Suprapubic skin (tissue), 4 donors: ENCODE measurements around the gene CHST8. TPM values are rescaled to one million over a fixed set of nuclear protein-coding genes. Genes with fewer than 3 reads are reported as not detected.
A peak's percentile ranks its signal among the peaks of the same experiment; 100 is the strongest.

Source experiments
- DNase-seq, 2 donors: peaks; one replicate each; pipeline ENCODE4 v3.0.0-alpha.2; 2019; ENCODE audit warnings: low spot score in 2 of 2
- H3K27ac ChIP-seq: fragments of 200-600 bp; sonication (generic); one replicate; pipeline ENCODE4 v1.5.1; 2019
- H3K27me3 ChIP-seq: fragments of 200-600 bp; sonication (generic); one replicate; pipeline ENCODE4 v1.5.1; 2019
- H3K36me3 ChIP-seq: fragments of 200-600 bp; sonication (generic); one replicate; pipeline ENCODE4 v1.5.1; 2019
- H3K4me1 ChIP-seq: fragments of 200-600 bp; sonication (generic); one replicate; pipeline ENCODE4 v1.5.1; 2019
- H3K4me3 ChIP-seq: fragments of 200-600 bp; sonication (generic); one replicate; pipeline ENCODE4 v1.5.1; 2019; ENCODE audit warnings: mild to moderate bottlenecking
- H3K9me3 ChIP-seq: fragments of 200-600 bp; sonication (generic); one replicate; pipeline ENCODE4 v1.5.1; 2019
- EP300 ChIP-seq: sonication (generic); formaldehyde crosslinking; IDR thresholded peaks from one replicate; pipeline ENCODE4 v1.6.1; 2017; ENCODE audit warnings: antibody characterized with exemption
- POLR2A ChIP-seq, 2 donors: fragments of 450-650 bp; IDR thresholded peaks; one replicate each; pipeline ENCODE4 v1.6.1; 2017; ENCODE audit warnings: antibody characterized with exemption in 2 of 2, mild to moderate bottlenecking in 2 of 2, moderate library complexity in 2 of 2
- POLR2AphosphoS5 ChIP-seq, 3 donors: sonication (generic); formaldehyde crosslinking; IDR thresholded peaks; one replicate each; pipeline ENCODE4 v1.6.1; 2017; ENCODE audit warnings: antibody characterized with exemption in 3 of 3
- WGBS: methylation state at CpG from one replicate; pipeline ENCODE4 v1.1.5; 2018; 5-methylcytosine and 5-hydroxymethylcytosine counted together
- total RNA-seq, 4 donors: library from RNA; depleted of rRNA; stranded (reverse); fragments of >200 nt; gene quantifications; one replicate each; pipeline ENCODE4 v1.1.0, GENCODE V29; 2016
- TF ChIP-seq, protein P1 (sequence below), 2 donors: fragments of 200-600 bp in 1 of 2; fragments of 450-650 bp in 1 of 2; sonication (generic) in 1 of 2; IDR thresholded peaks; one replicate each; pipeline ENCODE4 v1.5.1; 2016 to 2019; ENCODE audit warnings: antibody characterized with exemption in 2 of 2, mild to moderate bottlenecking in 1 of 2, moderate library complexity in 1 of 2

Gene CHST8
- total RNA-seq, 4 donors from 2014 or later, result 0.36 TPM; not detected in 3

DNA sequence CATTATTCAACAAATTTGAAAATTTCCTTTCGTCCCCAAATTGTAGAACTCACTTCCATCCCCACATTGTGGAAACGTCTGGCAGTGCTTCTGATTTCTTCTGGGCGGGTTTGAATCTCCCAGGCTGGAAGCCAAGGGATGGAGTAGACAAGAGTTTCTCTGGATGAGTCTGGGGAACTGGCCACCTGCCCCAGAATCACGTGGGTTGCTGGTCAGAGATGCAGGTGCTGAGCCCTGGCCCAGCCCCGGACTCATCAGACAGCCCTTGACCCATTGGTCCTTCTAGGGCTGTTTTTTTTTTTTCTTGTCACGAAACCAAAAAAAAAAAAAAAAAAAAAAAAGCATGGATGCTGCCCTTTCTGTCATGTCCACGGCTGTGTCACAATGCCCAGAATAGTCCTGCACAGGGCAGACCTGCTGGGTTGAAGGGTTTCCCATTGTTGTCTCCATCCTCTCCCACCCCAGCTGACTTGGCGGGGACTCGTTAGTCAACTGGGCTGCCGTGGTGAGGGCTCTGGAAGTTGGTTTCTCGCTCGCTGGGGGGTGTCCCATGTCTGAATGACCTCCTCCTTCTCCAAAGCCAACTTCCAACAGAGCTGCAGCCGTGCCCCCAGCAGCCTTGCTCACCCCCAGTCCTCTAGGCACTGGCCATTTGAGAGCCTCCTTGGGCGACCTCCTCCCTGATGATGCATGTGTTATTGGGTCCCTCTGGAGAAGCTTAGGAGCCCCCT lies 12.8 kb downstream of the CHST8 start:
- DNase-seq, result peak; percentile 44 to 63
- Histone ChIP-seq H3K36me3 (no peaks in the 10 kb centered on the region), H3K27me3 (peaks cover 49% of the 10 kb centered on the region), H3K4me3 (no peak overlapping the region), H3K27ac (no peak overlapping the region), H3K4me1 (no peaks in the 10 kb centered on the region), H3K9me3 (no peaks in the 10 kb centered on the region)
- 83% methylated on average over 14 of the region's 14 CpGs for WGBS
- TF ChIP-seq POLR2AphosphoS5 (IDR thresholded peaks at IDR 0.05) (no peak), POLR2A (IDR thresholded peaks at IDR 0.05) (no peak), EP300 (no peak)
- TF ChIP-seq, protein P1, sequence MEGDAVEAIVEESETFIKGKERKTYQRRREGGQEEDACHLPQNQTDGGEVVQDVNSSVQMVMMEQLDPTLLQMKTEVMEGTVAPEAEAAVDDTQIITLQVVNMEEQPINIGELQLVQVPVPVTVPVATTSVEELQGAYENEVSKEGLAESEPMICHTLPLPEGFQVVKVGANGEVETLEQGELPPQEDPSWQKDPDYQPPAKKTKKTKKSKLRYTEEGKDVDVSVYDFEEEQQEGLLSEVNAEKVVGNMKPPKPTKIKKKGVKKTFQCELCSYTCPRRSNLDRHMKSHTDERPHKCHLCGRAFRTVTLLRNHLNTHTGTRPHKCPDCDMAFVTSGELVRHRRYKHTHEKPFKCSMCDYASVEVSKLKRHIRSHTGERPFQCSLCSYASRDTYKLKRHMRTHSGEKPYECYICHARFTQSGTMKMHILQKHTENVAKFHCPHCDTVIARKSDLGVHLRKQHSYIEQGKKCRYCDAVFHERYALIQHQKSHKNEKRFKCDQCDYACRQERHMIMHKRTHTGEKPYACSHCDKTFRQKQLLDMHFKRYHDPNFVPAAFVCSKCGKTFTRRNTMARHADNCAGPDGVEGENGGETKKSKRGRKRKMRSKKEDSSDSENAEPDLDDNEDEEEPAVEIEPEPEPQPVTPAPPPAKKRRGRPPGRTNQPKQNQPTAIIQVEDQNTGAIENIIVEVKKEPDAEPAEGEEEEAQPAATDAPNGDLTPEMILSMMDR (IDR thresholded peaks at IDR 0.05), result no peak

DNA sequence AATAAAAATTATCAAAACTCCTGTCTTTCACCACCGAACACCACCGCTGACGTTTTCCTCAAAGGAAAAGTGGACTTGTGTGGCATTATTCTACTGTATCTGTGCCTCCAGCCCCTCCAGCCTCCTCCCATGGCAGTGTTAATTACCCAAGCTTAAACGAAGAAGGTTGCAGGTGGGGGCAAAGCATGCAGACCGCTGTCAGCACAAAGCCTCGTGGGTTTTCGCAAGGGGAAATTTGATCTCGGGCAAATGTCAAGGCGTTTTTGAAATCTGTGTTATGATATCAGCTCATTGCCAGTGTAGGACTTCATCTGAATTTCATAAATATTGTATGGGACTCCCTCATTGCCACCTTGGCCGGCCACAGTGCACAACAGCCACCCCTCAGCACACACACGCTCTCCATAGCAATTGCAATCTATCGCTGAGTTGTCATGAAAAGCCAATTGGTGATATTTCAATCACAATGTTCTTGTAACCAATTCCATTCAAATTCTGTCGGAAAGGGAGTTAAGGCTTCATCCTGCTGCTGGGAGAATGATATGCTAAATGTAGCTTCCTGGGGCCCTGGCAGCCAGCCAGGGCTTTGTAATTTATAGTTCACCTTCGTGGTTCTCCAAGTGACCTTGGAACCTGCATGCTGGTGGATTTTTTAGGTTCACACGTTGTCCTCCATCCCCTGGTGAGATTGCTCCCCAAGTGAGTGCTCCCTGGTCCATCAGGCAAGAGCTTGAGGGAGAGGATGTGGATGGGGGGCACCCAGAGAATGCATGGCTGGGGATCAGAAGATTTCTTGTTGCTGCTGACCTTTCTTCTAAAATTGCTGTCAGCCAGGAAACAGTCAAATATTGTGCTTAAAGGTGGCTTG lies 16.6 kb downstream of the CHST8 start:
- H3K27me3 ChIP-seq, result peaks cover 46% of the 10 kb centered on the region

GRCh38 chr19:33639035-33639681 lies 17.4 kb downstream of the CHST8 start:
- no peaks in the 10 kb centered on the region for H3K36me3 ChIP-seq
- no peak overlapping the region for H3K27ac ChIP-seq
- TF ChIP-seq, protein P1 (IDR thresholded peaks at IDR 0.05), result no peak
- no peak for TF ChIP-seq POLR2AphosphoS5 (IDR thresholded peaks at IDR 0.05)
- no peak for TF ChIP-seq POLR2A (IDR thresholded peaks at IDR 0.05)
- no peak for TF ChIP-seq EP300
- no peaks in the 10 kb centered on the region for H3K4me1 ChIP-seq
- H3K4me3 ChIP-seq, result no peak overlapping the region
- H3K27me3 ChIP-seq, result peaks cover 46% of the 10 kb centered on the region
- DNase-seq, result peak; percentile 27 to 45
- 42% methylated on average over 14 of the region's 14 CpGs for WGBS
- H3K9me3 ChIP-seq, result no peaks in the 10 kb centered on the region

More for the DNA sequence above, 16.6 kb downstream of the CHST8 start:
- no peak overlapping the region for H3K4me3 ChIP-seq
- TF ChIP-seq, protein P1 (IDR thresholded peaks at IDR 0.05), result no peak
- no peak for TF ChIP-seq POLR2AphosphoS5 (IDR thresholded peaks at IDR 0.05)
- no peak for TF ChIP-seq POLR2A (IDR thresholded peaks at IDR 0.05)
- TF ChIP-seq EP300, result no peak
- 27% methylated on average over 14 of the region's 15 CpGs for WGBS
- H3K27ac ChIP-seq, result no peak overlapping the region
- H3K4me1 ChIP-seq, result no peaks in the 10 kb centered on the region
- H3K36me3 ChIP-seq, result no peaks in the 10 kb centered on the region
- peak; percentile 3 to 21 for DNase-seq
- no peaks in the 10 kb centered on the region for H3K9me3 ChIP-seq

- peak; percentile 46 to 69 for DNase-seq
- no peak overlapping the region for H3K27ac ChIP-seq
- no peaks in the 10 kb centered on the region for H3K36me3 ChIP-seq
- WGBS, result 77% methylated on average over 5 of the region's 9 CpGs
- TF ChIP-seq EP300 (no peak), POLR2AphosphoS5 (IDR thresholded peaks at IDR 0.05) (no peak), POLR2A (IDR thresholded peaks at IDR 0.05) (no peak)
- TF ChIP-seq, protein P1 (IDR thresholded peaks at IDR 0.05), result no peak
- no peaks in the 10 kb centered on the region for H3K9me3 ChIP-seq
- no peaks in the 10 kb centered on the region for H3K4me1 ChIP-seq
- H3K27me3 ChIP-seq, result peaks cover 37% of the 10 kb centered on the region
- H3K4me3 ChIP-seq, result no peak overlapping the region
Measured at GRCh38 chr19:33640773-33641172, 19.0 kb downstream of the CHST8 start.
